ENCODE data around the gene FNDC3B.

GRCh38 chr3:172140499-172141391 is 101.4 kb downstream of the FNDC3B start:
- TF ChIP-seq CTCF (IDR thresholded peaks at IDR 0.05; ENCODE audit: low read length) (no peak), EZH2 (optimal IDR thresholded peaks at IDR 0.05; ENCODE audit: low read depth, low read length) (no peak)
